ENCODE results near the gene KCNN2.

DNA sequence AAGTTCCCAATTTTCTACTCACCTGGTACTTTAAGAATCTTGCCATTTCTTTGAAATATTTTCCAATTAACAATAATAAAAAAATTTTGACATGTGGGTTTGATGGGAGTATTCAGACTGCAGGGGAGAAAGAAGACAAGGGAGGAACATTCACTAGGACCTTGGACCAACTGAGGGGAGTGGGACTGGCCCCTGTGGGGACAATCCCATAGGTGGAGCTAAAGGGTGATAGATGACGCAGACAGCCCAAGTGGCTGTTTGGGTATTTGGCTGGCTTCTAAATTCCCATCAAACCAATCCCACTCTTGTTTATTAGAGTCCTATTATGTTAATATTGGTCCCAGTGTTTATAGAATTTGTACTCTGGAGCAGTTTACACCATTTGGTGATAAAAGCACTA lies 65.3 kb downstream of the KCNN2 start:
- TF ChIP-seq ATF7 (IDR thresholded peaks at IDR 0.05), result no peak
- no peak for TF ChIP-seq NRF1 (conservative IDR thresholded peaks at IDR 0.05 in 1 of 2, IDR thresholded peaks at IDR 0.05 in 1 of 2)

All from K562 (cell line).